A549 treated with CpdA at 1 μM for 4 hours (cell line): ENCODE measurements around the gene CLTB. TPM values are rescaled to one million over a fixed set of nuclear protein-coding genes. Genes with fewer than 3 reads are reported as not detected.

Source experiments
- total RNA-seq: library from RNA; stranded (reverse); fragments of 200-300 nt; extraction: Qiagen RNA extraction; gene quantifications from 5 replicates; pipeline ENCODE4 v1.2.3, GENCODE V29; 2022; ENCODE audit warnings: low read depth

Gene CLTB
- 65.7 to 111 TPM (median 105 TPM) in 5 replicates for total RNA-seq

GRCh38 chr5:176415952-176416924 is at the start of gene CLTB:
Gene CLTB (minus strand): TSS chr5:176416539. CDS start chr5:176416363, 176 bp downstream.

GRCh38 chr5:176447978-176448608 is 31.8 kb upstream of the CLTB start, which contains the start of gene FAF2:
Gene FAF2 (plus strand): TSS chr5:176448385. CDS start chr5:176448408, 23 bp downstream.

GRCh38 chr5:176388444-176389134 is 27.8 kb downstream of the CLTB start, which contains the start of the genes HIGD2A and NOP16:
Gene HIGD2A (plus strand): TSS chr5:176388751. CDS start chr5:176388820, 69 bp downstream.
Gene NOP16 (minus strand): TSS chr5:176388598. CDS start chr5:176388539, 59 bp downstream.

GRCh38 chr5:176365351-176366231 is 50.7 kb downstream of the CLTB start, which contains the start of gene ARL10:
Gene ARL10 (plus strand): TSS chr5:176365487. CDS start chr5:176365564, 77 bp downstream.

GRCh38 chr5:176361437-176362232 is 54.7 kb downstream of the CLTB start, which contains the start of gene KIAA1191:
Gene KIAA1191 (minus strand): TSS chr5:176361764. CDS start chr5:176359508, 2,256 bp downstream.

Other genes with a start within 250 kb of the CLTB start
- 10.7 to 16.0 TPM (median 15.0 TPM) in 5 replicates for gene SIMC1, start 178.1 kb downstream of the CLTB start, total RNA-seq
- 65.0 to 78.5 TPM (median 70.0 TPM) in 5 replicates for gene KIAA1191, start 54.8 kb downstream of the CLTB start, total RNA-seq
- gene ARL10, start 51.1 kb downstream of the CLTB start, total RNA-seq = 0.48 to 1.7 TPM (median 0.65 TPM) in 5 replicates
- gene NOP16, start 27.9 kb downstream of the CLTB start, total RNA-seq = 114 to 148 TPM (median 129 TPM) in 5 replicates
- 242 to 274 TPM (median 264 TPM) in 5 replicates for gene HIGD2A, start 27.8 kb downstream of the CLTB start, total RNA-seq
- gene FAF2, start 31.8 kb upstream of the CLTB start, total RNA-seq = 47.0 to 54.0 TPM (median 47.9 TPM) in 5 replicates
- gene RNF44, start 120.9 kb upstream of the CLTB start, total RNA-seq = 33.6 to 45.2 TPM (median 43.2 TPM) in 5 replicates
- gene CDHR2, start 132.8 kb upstream of the CLTB start, total RNA-seq = 0.04 to 0.15 TPM (median 0.10 TPM) in 4 of 5 replicates, not detected in the other
- gene GPRIN1, start 193.6 kb upstream of the CLTB start, total RNA-seq = 7.1 to 9.4 TPM (median 9.1 TPM) in 5 replicates
- 1.0 to 1.4 TPM (median 1.2 TPM) in 5 replicates for gene SNCB, start 214.0 kb upstream of the CLTB start, total RNA-seq
- not detected in 5 replicates for gene EIF4E1B, start 214.1 kb upstream of the CLTB start, total RNA-seq
- gene TSPAN17, start 230.9 kb upstream of the CLTB start, total RNA-seq = 53.3 to 66.1 TPM (median 60.2 TPM) in 5 replicates